Osteocyte (in vitro differentiated cells): ENCODE measurements around the gene THEMIS. TPM values are rescaled to one million over a fixed set of nuclear protein-coding genes. Genes with fewer than 3 reads are reported as not detected.

Experiments
- DNase-seq: peaks from one replicate; pipeline ENCODE4 v3.0.0; 2021; ENCODE audit warnings: mixed read lengths; ENCODE audit not compliant: unreplicated experiment; ENCODE audit errors: extremely low spot score
- H3K27ac Mint-ChIP-seq: one replicate; pipeline ENCODE4 v1.8.0; 2021; ENCODE audit warnings: mild to moderate bottlenecking, mixed read lengths; ENCODE audit not compliant: unreplicated experiment
- H3K27me3 Mint-ChIP-seq: one replicate; pipeline ENCODE4 v1.8.0; 2021; ENCODE audit warnings: mixed read lengths; ENCODE audit not compliant: unreplicated experiment
- H3K36me3 Mint-ChIP-seq: one replicate; pipeline ENCODE4 v1.8.0; 2021; ENCODE audit warnings: mixed read lengths; ENCODE audit not compliant: unreplicated experiment
- H3K4me1 Mint-ChIP-seq: one replicate; pipeline ENCODE4 v1.8.0; 2021; ENCODE audit warnings: mixed read lengths; ENCODE audit not compliant: unreplicated experiment
- H3K4me3 Mint-ChIP-seq: one replicate; pipeline ENCODE4 v1.8.0; 2021; ENCODE audit warnings: mild to moderate bottlenecking, moderate library complexity, mixed read lengths; ENCODE audit not compliant: unreplicated experiment
- H3K9me3 Mint-ChIP-seq: one replicate; pipeline ENCODE4 v1.8.0; 2021; ENCODE audit warnings: mixed read lengths; ENCODE audit not compliant: unreplicated experiment
- total RNA-seq: library from RNA; stranded (reverse); gene quantifications from 2 replicates; pipeline ENCODE4 v1.2.1, GENCODE V29; 2021
- TF ChIP-seq, protein P1 (sequence below): fragments of 200-600 bp; sonication (generic); IDR thresholded peaks from 2 replicates; pipeline ENCODE4 v1.5.0; 2021; ENCODE audit warnings: antibody characterized with exemption, mild to moderate bottlenecking, moderate library complexity

THEMIS gene
- total RNA-seq, 1 donor from 2014 or later, result not detected

DNA sequence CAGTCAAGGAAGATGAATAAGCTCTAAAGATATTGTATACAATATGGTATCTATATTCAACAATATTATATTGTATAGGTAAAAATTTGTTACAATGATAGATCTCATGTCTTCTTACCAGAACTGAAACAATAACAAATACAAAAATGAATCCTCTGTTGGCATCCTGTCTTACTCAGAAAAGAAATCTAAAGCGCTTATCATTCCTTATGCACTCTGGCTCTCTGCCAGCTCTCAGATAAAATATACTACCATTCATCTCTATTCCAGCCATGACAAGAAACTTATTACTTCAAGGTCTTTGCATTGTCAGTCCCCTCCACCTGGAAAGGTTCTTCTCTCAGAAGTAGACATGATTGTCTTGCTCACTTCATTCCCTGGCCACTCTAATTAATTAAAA, 138.6 kb downstream of the THEMIS start:
- Mint-ChIP-seq H3K27ac (no peak overlapping the region), H3K36me3 (no peaks in the 10 kb centered on the region), H3K9me3 (no peaks in the 10 kb centered on the region), H3K4me1 (no peaks in the 10 kb centered on the region), H3K4me3 (no peak overlapping the region), H3K27me3 (no peaks in the 10 kb centered on the region)
- DNase-seq, result no peak
- TF ChIP-seq, protein P1, sequence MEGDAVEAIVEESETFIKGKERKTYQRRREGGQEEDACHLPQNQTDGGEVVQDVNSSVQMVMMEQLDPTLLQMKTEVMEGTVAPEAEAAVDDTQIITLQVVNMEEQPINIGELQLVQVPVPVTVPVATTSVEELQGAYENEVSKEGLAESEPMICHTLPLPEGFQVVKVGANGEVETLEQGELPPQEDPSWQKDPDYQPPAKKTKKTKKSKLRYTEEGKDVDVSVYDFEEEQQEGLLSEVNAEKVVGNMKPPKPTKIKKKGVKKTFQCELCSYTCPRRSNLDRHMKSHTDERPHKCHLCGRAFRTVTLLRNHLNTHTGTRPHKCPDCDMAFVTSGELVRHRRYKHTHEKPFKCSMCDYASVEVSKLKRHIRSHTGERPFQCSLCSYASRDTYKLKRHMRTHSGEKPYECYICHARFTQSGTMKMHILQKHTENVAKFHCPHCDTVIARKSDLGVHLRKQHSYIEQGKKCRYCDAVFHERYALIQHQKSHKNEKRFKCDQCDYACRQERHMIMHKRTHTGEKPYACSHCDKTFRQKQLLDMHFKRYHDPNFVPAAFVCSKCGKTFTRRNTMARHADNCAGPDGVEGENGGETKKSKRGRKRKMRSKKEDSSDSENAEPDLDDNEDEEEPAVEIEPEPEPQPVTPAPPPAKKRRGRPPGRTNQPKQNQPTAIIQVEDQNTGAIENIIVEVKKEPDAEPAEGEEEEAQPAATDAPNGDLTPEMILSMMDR, result no peak

DNA sequence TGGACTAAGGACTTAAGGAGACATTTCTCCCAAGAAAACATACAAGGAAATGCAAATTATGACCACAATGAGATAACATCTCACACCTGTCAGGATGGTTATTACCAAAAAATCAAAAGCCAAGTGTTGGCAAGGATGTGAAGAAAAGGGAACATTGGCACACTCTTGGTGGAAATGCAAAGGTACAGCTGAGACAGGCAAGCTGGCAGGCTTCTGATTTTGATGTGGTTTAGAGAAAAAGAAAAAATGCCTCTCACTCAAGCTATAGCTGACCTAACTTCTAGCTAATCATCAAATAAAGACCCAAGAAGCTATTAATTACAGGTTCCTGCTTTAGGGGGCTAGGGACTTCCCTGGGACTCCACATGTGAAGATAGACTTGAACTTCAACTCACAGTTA, 139.8 kb downstream of the THEMIS start:
- H3K27me3 Mint-ChIP-seq, result no peaks in the 10 kb centered on the region
- H3K36me3 Mint-ChIP-seq, result no peaks in the 10 kb centered on the region
- no peak for DNase-seq
- H3K4me1 Mint-ChIP-seq, result no peaks in the 10 kb centered on the region
- H3K9me3 Mint-ChIP-seq, result no peaks in the 10 kb centered on the region
- TF ChIP-seq, protein P1, result no peak
- H3K4me3 Mint-ChIP-seq, result no peak overlapping the region
- H3K27ac Mint-ChIP-seq, result no peak overlapping the region

DNA sequence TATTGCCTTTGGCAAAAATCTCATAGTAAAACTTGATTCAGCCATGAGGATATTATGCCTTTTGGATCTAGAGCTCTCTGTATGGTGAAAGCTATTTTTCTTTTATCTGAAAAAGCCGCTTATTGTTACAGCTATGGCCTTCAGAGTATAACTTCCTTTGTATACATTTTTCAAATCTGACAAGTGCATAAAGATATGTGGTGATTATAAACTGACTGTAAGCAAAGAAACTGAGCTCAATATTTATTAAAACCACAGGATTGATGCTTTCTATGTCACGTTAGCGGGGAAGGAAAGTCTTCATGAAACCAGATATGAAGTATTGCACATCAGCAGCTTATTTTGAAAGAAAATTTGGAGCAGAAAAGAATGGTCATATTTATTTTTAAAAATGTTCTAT, 151.8 kb downstream of the THEMIS start:
- TF ChIP-seq, protein P1, result no peak
- Mint-ChIP-seq H3K4me3 (no peak overlapping the region), H3K27ac (no peak overlapping the region), H3K36me3 (no peaks in the 10 kb centered on the region), H3K4me1 (peaks cover 3% of the 10 kb centered on the region), H3K9me3 (no peaks in the 10 kb centered on the region), H3K27me3 (no peaks in the 10 kb centered on the region)
- no peak for DNase-seq

DNA sequence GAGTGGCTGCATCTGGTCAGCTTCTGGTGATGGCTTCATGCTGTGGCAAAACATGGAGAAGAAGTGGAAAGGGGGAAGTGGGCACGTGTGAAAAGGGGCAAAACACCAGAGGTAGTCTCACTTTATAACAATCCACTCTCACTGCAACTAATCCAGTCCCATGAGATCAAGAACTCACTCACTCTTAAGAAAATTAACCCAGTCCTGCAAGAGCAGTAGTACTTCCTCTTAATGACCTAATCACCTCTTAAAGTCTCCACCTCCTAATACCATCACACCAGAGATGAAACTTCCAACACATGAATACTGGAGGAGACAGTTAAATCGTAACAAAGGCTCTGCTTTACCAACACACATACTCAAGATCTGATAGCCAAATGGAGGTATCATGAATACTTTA, 152.6 kb downstream of the THEMIS start:
- Mint-ChIP-seq H3K4me1 (peaks cover 3% of the 10 kb centered on the region), H3K9me3 (no peaks in the 10 kb centered on the region), H3K36me3 (no peaks in the 10 kb centered on the region), H3K4me3 (no peak overlapping the region), H3K27me3 (no peaks in the 10 kb centered on the region), H3K27ac (no peak overlapping the region)
- TF ChIP-seq, protein P1, result no peak
- DNase-seq, result no peak

DNA sequence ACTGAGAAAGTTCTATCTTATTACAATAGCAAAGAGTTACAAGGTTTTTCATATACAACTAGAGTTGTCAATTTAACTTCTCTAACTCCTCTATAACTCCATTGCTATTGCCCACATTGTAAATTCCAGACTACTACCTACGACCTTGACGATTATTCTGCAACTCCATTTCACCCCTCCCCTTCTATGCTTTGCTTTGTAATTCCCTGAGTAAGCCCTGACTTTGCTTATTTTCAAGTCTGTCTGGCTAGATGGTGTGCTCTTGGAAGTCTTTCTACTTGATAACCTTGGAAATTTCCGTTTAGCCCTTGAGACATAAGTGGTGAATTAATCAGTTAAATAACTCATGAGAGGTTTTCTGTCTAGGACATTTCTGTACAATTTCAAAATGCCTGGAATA, 162.4 kb downstream of the THEMIS start:
- Mint-ChIP-seq H3K4me1 (peaks cover 11% of the 10 kb centered on the region), H3K27ac (no peak overlapping the region), H3K27me3 (peaks cover 6% of the 10 kb centered on the region), H3K4me3 (no peak overlapping the region), H3K9me3 (no peaks in the 10 kb centered on the region), H3K36me3 (no peaks in the 10 kb centered on the region)
- no peak for DNase-seq
- TF ChIP-seq, protein P1, result no peak
